Spinal cord (tissue), 10 donors: Measurements from ENCODE around the gene VMP1. TPM values are rescaled to one million over a fixed set of nuclear protein-coding genes. Genes with fewer than 3 reads are reported as not detected.

Experiments
- DNase-seq, 6 donors: peaks; one replicate each; pipeline versions ENCODE4 v3.0.0 to v3.0.0-alpha.2; 2013 to 2015; ENCODE audit warnings: low spot score in 6 of 6, low read depth in 4 of 6
- H3K27ac ChIP-seq: one replicate; pipeline ENCODE4 v1.5.1; 2013; ENCODE audit warnings: low read depth, low read length, control low read depth
- H3K27me3 ChIP-seq: one replicate; pipeline ENCODE4 v1.6.1; 2013; ENCODE audit warnings: low read length; ENCODE audit not compliant: control insufficient read depth, insufficient read depth
- H3K36me3 ChIP-seq: one replicate; pipeline ENCODE4 v1.6.1; 2013; ENCODE audit warnings: low read length; ENCODE audit not compliant: control insufficient read depth, insufficient read depth
- H3K4me1 ChIP-seq: one replicate; pipeline ENCODE4 v1.6.1; 2013; ENCODE audit warnings: low read length; ENCODE audit not compliant: control insufficient read depth, insufficient read depth
- H3K4me3 ChIP-seq: one replicate; pipeline ENCODE4 v1.5.1; 2013; ENCODE audit warnings: low read depth, low read length, control low read depth
- H3K9me3 ChIP-seq: one replicate; pipeline ENCODE4 v1.6.1; 2013; ENCODE audit warnings: low read length; ENCODE audit not compliant: control insufficient read depth, insufficient read depth
- WGBS: methylation state at CpG from one replicate; pipeline ENCODE4 v1.1.5; 2013; ENCODE audit warnings: missing lambda C conversion rate; ENCODE audit not compliant: insufficient coverage; 5-methylcytosine and 5-hydroxymethylcytosine counted together
- polyA plus RNA-seq, 2 donors: library from polyadenylated mRNA; unstranded; fragments of 120-200 nt; gene quantifications; one replicate each; pipeline ENCODE4 v1.2.1, GENCODE V29; 2013; ENCODE audit not compliant: insufficient read length in 2 of 2
- total RNA-seq, 2 donors: library from RNA; depleted of rRNA in 1 of 2; stranded (reverse); fragments of 120-200 nt in 1 of 2; fragments of >200 nt in 1 of 2; gene quantifications; one replicate each; pipeline versions ENCODE4 v1.2.3 to v1.2.4, GENCODE V29; 2013 to 2014
- donor health status: healthy.

VMP1 gene
- total and polyA plus RNA-seq, 4 donors: 89.4 to 227 (median 95.9) TPM

- Histone ChIP-seq H3K4me3 (no peak overlapping the region), H3K27me3 (no peaks in the 10 kb centered on the region), H3K4me1 (no peaks in the 10 kb centered on the region), H3K27ac (no peak overlapping the region), H3K36me3 (no peaks in the 10 kb centered on the region), H3K9me3 (no peaks in the 10 kb centered on the region)
- no peak for DNase-seq
- WGBS: 56% methylated on average over 1 of the region's 1 CpG
These were observed 15.6 kb downstream of the VMP1 start for GRCh38 chr17:59723041-59723440.

GRCh38 chr17:59723607-59724006, 16.2 kb downstream of the VMP1 start:
- no peak for DNase-seq
- WGBS: 87% methylated on average over 1 of the region's 1 CpG
- Histone ChIP-seq H3K27ac (no peak overlapping the region), H3K4me3 (no peak overlapping the region), H3K9me3 (no peaks in the 10 kb centered on the region), H3K27me3 (no peaks in the 10 kb centered on the region), H3K36me3 (no peaks in the 10 kb centered on the region), H3K4me1 (no peaks in the 10 kb centered on the region)

GRCh38 chr17:59725691-59726090, 18.2 kb downstream of the VMP1 start:
- DNase-seq: no peak
- H3K27me3 ChIP-seq: no peaks in the 10 kb centered on the region
- H3K9me3 ChIP-seq: no peaks in the 10 kb centered on the region
- no peaks in the 10 kb centered on the region for H3K36me3 ChIP-seq
- no peaks in the 10 kb centered on the region for H3K4me1 ChIP-seq
- no peak overlapping the region for H3K27ac ChIP-seq
- no CpG with 5 or more reads among the region's 2 CpGs for WGBS
- H3K4me3 ChIP-seq: no peak overlapping the region

GRCh38 chr17:59727817-59728533, 20.5 kb downstream of the VMP1 start:
- Histone ChIP-seq H3K36me3 (peaks cover 2% of the 10 kb centered on the region), H3K27ac (no peak overlapping the region), H3K27me3 (no peaks in the 10 kb centered on the region), H3K4me3 (no peak overlapping the region), H3K4me1 (no peaks in the 10 kb centered on the region), H3K9me3 (no peaks in the 10 kb centered on the region)
- WGBS: no CpG with 5 or more reads among the region's 1 CpG
- no peak for DNase-seq

- DNase-seq: no peak
- H3K4me1 ChIP-seq: no peaks in the 10 kb centered on the region
- H3K27ac ChIP-seq: no peak overlapping the region
- no CpG with 5 or more reads among the region's 1 CpG for WGBS
- H3K9me3 ChIP-seq: no peaks in the 10 kb centered on the region
- no peaks in the 10 kb centered on the region for H3K27me3 ChIP-seq
- H3K4me3 ChIP-seq: no peak overlapping the region
- peaks cover 2% of the 10 kb centered on the region for H3K36me3 ChIP-seq
These were observed 22.9 kb downstream of the VMP1 start for GRCh38 chr17:59730268-59730834.

- Histone ChIP-seq H3K27me3 (no peaks in the 10 kb centered on the region), H3K9me3 (no peaks in the 10 kb centered on the region), H3K4me1 (no peaks in the 10 kb centered on the region), H3K4me3 (no peak overlapping the region), H3K27ac (no peak overlapping the region), H3K36me3 (peaks cover 5% of the 10 kb centered on the region)
- WGBS: no CpG with 5 or more reads among the region's 2 CpGs
- DNase-seq: no peak
These were observed 26.2 kb downstream of the VMP1 start for GRCh38 chr17:59733697-59734096.

- H3K4me3 ChIP-seq: no peak overlapping the region
- peaks cover 5% of the 10 kb centered on the region for H3K36me3 ChIP-seq
- no peaks in the 10 kb centered on the region for H3K9me3 ChIP-seq
- no peak for DNase-seq
- no peaks in the 10 kb centered on the region for H3K27me3 ChIP-seq
- no peaks in the 10 kb centered on the region for H3K4me1 ChIP-seq
- no peak overlapping the region for H3K27ac ChIP-seq
- 100% methylated on average over 1 of the region's 5 CpGs for WGBS
These were observed 26.8 kb downstream of the VMP1 start for GRCh38 chr17:59734226-59734625.

GRCh38 chr17:59737324-59737723, 29.9 kb downstream of the VMP1 start:
- no peaks in the 10 kb centered on the region for H3K4me1 ChIP-seq
- WGBS: 80% methylated on average over 1 of the region's 3 CpGs
- H3K9me3 ChIP-seq: no peaks in the 10 kb centered on the region
- DNase-seq: no peak
- no peak overlapping the region for H3K27ac ChIP-seq
- H3K4me3 ChIP-seq: no peak overlapping the region
- no peaks in the 10 kb centered on the region for H3K27me3 ChIP-seq
- H3K36me3 ChIP-seq: peaks cover 7% of the 10 kb centered on the region

GRCh38 chr17:59743842-59744241, 36.4 kb downstream of the VMP1 start:
- WGBS: 100% methylated on average over 4 of the region's 4 CpGs
- no peak overlapping the region for H3K4me3 ChIP-seq
- no peaks in the 10 kb centered on the region for H3K4me1 ChIP-seq
- H3K27ac ChIP-seq: no peak overlapping the region
- peaks cover 3% of the 10 kb centered on the region for H3K36me3 ChIP-seq
- no peak for DNase-seq
- peaks cover 1% of the 10 kb centered on the region for H3K9me3 ChIP-seq
- H3K27me3 ChIP-seq: no peaks in the 10 kb centered on the region

- Histone ChIP-seq H3K9me3 (peaks cover 1% of the 10 kb centered on the region), H3K36me3 (no peaks in the 10 kb centered on the region), H3K4me3 (no peak overlapping the region), H3K4me1 (no peaks in the 10 kb centered on the region), H3K27me3 (no peaks in the 10 kb centered on the region), H3K27ac (no peak overlapping the region)
- DNase-seq: no peak
- no CpG with 5 or more reads among the region's 2 CpGs for WGBS
These were observed 37.6 kb downstream of the VMP1 start for GRCh38 chr17:59745040-59745439.
